B cell (primary cell): Measurements from ENCODE around the gene VPS51.

Source experiments
- CTCF ChIP-seq: fragments of 200-600 bp; IDR thresholded peaks from one replicate; pipeline ENCODE4 v1.8.0; 2022; ENCODE audit warnings: antibody characterized with exemption, mild to moderate bottlenecking
- EZH2 ChIP-seq: IDR thresholded peaks from 2 replicates; pipeline ENCODE4 v1.6.1; 2012; ENCODE audit warnings: borderline replicate concordance, low read depth, mild to moderate bottlenecking, moderate library complexity, low read length; ENCODE audit not compliant: insufficient read depth, poor library complexity, severe bottlenecking

GRCh38 chr11:65113361-65113756, 17.3 kb downstream of the VPS51 start:
- TF ChIP-seq CTCF (no peak), EZH2 (no peak)
